GM21529 (cell line): Measurements from ENCODE around the gene ESPN.
A peak's percentile ranks its signal among the peaks of the same experiment; 100 is the strongest.

Experiments
- ATAC-seq: cut with Tn5 transposase; IDR thresholded peaks from one replicate; pipeline ENCODE4 v1.9.1; 2021; ENCODE audit not compliant: unreplicated experiment

The ESPN gene

GRCh38 chr1:6408023-6408422 lies 16.6 kb upstream of the ESPN start:
- no peak for ATAC-seq

GRCh38 chr1:6409053-6409452 lies 15.5 kb upstream of the ESPN start:
- ATAC-seq = no peak

GRCh38 chr1:6409733-6410132 lies 14.8 kb upstream of the ESPN start:
- ATAC-seq = no peak

DNA sequence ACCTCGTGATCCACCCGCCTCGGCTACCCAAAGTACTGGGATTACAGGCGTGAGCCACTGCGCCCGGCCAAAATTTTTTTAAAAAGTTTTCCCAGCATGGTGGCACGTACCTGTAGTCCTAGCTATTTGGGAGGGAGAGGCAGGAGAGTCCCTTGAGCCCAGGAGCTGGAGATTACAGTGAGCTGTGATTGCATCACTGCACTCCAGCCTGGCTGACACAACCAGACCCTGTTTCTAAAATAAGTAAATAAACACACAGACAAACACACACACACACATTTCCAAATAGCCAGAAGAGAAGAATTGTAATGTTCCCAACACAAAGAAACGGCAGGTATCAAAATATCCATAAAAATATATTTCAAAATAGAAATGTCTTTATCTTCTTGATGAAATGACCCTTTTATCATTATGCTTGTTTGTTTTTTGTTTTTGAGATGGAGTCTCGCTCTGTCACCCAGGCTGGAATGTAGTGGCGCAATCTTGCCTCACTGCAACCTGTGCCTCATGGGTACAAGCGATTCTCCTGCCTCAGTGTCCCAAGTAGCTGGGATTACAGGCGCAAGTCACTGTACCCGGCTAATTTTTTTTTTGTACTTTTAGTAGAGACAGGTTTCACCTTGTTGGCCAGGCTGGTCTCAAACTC lies 14.2 kb upstream of the ESPN start:
- no peak for ATAC-seq

GRCh38 chr1:6412896-6413295 lies 11.7 kb upstream of the ESPN start:
- ATAC-seq = no peak

DNA sequence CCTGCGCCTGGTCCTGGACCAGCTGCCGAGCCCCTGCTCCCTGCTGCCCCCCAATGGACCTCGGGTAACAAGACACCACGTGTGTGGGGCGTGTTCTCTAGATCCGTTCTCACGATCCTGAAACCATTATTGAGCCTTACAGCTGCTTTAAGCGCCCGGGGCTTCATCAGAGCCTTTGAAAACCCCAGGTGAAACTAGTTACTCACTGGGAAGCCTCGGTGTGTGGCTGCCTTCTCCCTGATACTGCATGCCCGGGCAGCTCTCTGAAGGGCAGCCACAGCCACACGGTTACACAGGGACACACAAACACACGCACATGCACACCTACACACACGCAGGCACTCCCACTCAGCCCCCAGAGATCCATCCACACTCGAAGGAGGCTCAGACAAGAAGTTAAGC lies 10.1 kb upstream of the ESPN start:
- peak; percentile 73 for ATAC-seq

DNA sequence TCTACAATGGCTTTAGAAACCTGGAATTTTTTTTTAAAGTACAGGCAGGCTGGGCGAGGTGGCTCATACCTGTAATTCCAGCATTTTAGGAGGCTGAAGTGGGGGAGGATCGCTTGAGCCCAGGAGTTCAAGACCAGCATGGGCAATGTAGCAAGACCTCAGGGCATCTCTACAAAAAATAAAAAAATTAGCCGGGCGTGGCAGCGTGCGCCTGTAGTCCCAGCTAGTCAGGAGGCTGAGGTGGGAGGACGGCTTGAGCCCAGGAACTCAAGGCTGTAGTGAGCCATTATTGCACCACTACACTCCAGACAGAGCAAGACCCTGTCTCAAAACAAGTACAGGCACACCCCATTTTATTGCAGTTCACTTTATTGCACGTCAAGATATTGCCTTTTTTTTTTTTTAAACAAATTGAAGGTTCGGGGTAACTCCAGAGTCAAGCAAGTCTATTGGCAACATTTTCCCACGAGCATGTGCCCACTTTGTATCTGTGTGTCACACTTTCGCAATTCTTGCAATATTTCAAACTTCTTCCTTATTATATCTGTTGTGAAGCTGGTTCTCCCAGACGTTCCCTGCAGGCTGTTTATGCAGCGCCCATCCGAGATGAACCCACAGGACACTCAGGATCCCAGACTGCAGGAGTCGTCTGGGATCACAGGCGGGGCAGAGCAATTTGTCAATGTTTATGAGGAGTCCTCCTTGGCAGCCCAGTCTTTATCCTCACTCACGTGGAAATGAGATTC lies 9.5 kb upstream of the ESPN start:
- no peak for ATAC-seq

DNA sequence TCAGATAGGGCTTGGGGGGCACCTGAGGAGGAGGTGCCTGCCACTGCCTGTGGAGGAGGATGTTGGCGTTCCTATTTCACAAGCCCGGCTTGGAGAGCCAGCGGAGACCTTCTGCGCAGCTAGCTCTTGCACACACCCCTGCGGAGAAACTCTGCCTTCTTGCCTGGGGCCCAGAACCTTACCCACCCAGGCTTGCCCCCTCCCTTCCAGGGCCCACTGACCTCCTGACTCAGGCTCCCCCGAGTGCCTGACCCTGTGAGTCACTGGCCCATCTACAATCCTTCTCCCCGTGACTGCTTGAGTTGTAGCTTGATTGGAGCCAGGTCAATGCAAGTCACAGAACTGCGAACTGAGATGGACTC lies 8.3 kb upstream of the ESPN start:
- no peak for ATAC-seq

DNA sequence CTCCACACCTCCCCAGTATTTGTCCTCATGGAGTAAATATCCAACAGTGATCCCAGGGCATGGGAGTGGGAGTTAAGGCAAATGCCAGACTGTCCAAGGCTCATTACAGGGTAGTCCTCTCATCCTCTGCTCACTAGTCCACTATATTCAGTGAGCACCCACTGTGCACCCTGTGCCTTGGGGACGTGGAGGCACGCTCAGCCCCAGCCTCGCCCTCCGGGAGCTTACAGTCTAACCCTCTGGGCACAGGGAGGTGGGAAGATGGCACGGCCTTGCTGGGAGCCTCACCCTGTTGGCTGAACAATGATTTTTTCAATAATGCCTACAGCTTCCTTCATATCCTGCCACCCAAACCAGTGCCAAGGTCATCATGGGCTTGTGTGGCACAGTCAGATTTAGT lies 7.7 kb upstream of the ESPN start:
- no peak for ATAC-seq

DNA sequence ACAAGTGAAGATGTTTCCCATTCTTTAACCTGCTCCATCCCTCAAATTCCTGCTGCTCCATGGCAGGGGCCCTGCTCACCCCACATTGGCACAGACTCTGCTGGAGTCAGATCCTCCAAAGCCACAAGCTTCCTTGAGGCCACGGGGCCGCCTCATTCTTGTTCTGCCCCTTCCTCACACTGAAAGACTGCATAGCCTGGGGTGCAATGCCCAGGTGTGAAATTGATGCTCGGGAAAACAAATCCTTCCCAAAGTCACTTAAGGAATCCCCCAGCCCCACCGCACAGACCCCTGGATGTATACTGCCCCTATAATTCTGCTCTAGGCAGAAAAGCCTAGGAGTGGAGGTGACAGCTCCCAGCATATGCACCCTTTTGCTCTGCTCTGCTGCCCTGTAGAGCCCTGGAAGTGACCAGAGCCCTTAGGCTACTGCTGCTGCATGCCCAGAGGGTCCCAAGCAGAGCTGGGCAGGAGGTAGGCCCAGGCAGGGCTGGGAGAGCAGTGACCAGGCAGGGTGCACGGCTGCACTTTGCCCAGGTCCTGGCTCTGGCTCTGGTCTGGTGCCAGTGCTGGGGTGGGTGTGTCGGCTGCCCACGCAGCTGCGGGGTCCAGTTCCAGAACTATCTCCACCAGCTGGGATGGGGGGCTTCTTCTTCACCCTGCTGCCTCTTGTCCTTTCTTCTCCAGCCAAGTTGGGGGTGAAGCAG lies 6.5 kb upstream of the ESPN start:
- no peak for ATAC-seq

DNA sequence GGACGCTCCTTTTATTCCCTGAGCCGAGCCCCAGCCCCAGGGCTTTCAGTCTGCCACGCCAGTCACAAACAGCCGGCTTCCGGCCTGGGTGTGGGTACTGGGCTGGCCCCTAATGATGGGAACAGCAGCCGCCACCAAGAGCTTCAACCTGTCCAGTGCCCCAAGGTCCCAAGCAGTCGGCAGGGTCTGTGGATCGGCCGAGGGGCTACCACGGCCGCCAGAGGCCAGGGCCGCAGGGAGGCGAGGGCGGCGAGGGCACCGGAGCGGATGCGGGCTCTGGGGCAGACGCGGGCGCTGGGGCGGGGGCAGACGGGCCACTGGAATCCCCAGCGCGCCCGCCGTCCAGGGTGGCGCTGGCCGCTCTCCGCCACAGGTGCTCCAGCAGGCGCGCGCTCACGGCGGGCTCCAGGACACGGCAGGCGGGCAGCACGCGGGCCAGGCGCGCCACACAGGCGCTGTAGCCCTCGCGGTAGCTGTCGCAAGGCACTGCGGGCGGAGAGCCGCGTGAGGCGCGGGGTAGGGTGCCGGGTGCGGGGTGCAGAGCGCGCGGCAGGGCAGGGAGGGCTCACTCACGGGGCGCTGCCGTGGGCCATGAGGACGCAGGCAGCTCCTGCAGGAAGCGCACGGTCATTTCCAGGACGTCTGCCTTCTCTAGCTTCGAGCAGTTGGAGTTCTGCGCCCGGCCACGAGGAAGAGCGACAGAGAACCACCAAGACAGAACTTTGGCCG lies 5.7 kb upstream of the ESPN start:
- no peak for ATAC-seq

DNA sequence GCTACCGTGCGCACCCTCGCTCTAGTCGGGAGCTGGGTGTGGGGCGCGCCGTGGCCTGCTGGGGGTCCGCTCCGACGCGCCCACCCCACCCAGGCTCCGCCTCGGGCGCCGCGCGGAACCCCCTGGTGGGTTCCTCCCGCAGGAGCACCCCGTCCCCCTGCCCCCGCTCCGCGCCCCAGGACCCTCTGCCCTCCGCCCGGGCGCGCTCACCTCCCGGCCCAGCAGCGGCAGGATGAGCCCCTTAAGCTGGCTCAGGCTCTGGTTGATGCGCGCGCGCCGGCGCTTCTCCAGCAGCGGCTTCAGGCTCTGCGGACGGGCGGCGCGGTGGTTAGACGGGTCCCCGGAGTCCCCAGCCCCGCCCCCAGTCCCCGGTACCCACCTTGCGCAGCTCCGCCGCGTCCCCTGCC lies 5.2 kb upstream of the ESPN start:
- no peak for ATAC-seq

DNA sequence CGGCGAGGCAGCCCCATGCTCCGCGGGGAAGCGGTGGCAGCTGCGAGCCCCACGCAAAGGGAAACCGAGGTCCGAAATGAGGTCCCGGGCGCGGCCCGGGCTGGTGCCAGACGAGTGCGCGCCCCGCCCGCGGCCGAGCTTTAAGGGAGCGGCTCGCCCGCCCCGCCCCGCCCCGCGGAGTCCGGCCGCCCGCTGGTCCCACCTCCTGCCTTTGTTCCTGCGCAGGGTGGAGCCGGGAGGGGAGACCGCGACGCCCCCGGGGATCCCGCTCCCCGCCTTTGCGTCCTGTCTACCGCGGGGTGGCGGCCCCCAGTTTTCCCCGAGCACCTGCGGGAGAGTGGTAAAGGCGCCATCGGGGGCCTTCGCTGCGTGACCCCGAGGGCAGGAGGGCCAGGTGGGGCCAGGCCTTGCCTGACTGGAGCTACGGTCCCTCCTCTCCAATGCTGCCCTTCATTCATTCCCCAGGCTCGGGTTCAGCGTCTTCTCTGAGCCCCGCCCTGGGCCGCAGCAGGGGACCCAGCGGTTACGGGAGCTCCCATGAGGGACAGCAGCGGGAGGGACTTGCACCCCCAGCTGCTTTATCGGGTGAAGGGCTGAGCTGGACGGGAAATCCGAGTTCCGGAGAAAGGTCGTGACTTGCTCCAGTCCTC lies 4.6 kb upstream of the ESPN start, which contains the start of gene HES2:
TSS of gene HES2 (minus strand) at position 116 of the 650 bp plus-strand sequence. CDS start at position 17, 99 bp downstream.
- no peak for ATAC-seq

- ATAC-seq = no peak
Observed at GRCh38 chr1:6420454-6421042, 4.0 kb upstream of the ESPN start.

DNA sequence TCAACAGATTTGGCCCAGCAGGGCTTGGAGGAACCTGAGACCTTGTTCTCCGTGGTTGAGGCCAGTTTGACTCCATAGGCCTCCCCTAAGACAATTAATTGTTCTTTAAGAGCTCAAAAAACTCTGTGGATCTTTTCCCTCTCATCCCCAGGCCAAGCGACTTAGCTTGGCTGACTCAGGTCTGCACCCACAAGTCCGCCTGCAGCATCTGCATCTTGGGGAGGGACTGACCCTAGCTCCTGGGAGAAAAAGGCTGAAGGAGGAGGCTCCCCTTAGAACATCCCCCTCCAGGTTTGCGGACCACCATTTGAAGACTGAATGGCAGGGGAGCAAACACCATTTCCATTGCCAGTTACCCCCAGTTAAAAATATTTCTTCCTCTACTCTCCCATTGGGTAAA lies 3.3 kb upstream of the ESPN start:
- no peak for ATAC-seq

- no peak for ATAC-seq
Observed at GRCh38 chr1:6423321-6423999, 1.1 kb upstream of the ESPN start.

GRCh38 chr1:6424000-6424565 lies 493 bp upstream of the ESPN start:
- ATAC-seq = no peak

DNA sequence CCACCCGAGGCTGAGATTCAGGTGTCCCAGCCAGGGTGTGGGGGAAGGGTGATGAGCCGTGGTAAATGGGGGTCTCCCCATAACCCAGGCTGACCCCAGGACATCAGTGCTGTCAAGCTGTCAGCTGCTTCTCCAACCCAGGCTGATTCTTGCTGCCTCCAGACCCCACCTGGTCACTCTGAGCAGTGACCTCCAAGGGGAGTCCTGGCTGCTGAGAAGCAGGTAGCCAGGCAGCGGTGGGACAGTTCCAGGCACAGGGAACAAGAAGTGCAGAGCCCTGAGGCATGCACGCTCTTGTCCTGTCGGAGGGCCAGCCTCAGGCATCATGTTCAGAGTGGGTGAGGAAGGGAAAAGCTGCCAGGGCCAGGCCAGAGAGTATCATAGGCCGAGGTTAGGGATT lies 1.1 kb downstream of the ESPN start:
- no peak for ATAC-seq

DNA sequence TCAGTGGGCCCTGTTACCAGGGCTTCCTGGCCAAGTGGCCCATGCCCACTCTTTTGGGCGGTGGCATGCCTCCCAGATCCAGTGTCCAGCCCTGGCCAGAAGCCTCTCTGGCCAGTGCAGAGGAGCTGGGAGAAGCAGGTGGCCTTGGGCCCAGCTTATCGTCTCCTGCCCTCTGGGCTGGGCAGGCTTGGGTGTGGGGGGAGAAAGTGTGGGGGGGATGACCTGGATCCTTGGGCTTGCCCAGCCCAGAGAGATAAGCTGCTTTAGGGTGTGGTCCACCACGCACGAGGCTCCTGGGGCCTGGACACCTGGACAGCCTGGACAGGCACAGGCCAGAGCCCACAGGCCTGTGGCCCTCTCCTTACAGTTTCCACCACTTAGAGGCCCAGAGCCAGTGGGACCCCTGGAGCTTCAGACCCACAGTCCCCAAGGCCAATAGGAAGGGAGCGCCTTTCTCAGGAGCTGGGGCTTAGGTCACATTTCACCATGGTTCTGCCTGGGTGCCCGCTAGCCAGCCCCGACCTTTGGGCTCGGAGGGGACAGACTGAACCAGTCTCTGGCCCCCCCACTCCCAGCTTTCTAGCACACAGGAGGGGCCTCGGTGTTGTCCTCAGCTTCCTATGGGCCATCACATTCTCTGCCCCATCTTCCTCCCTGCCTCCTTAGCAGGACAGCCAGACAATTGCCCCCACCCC lies 1.8 kb downstream of the ESPN start:
- no peak for ATAC-seq
